ENCODE data around the gene CWC22.

GRCh38 chr2:179936654-179937053 lies 70.4 kb downstream of the CWC22 start:
- TF ChIP-seq CTCF (IDR thresholded peaks at IDR 0.05; ENCODE audit: low read depth, low read length) (peak; percentile 50), EZH2phosphoT487 (IDR thresholded peaks at IDR 0.05; ENCODE audit: low read depth) (no peak)

All from OCI-LY3 (cell line).